Measurements from ENCODE around the gene DCST2. TPM values are rescaled to one million over a fixed set of nuclear protein-coding genes. Genes with fewer than 3 reads are reported as not detected.
A peak's percentile ranks its signal among the peaks of the same experiment; 100 is the strongest.

DCST2 gene
- total RNA-seq, 1 experiment from 2014 or later = not detected

GRCh38 chr1:154971341-154971998 is 62.1 kb downstream of the DCST2 start:
- peak overlapping the region; percentile 45 for H3K4me3 ChIP-seq
- no peak for DNase-seq

GRCh38 chr1:154970631-154971340 is 62.8 kb downstream of the DCST2 start, which contains the start of gene SHC1:
SHC1 (minus strand) TSS chr1:154970747; CDS start chr1:154970526, 221 bp downstream.
- peak; percentile 99 for DNase-seq
- no peaks in the 10 kb centered on the region for H3K27me3 ChIP-seq
- no peaks in the 10 kb centered on the region for H3K9me3 ChIP-seq
- H3K4me3 ChIP-seq = peak within 1 kb of the TSS; percentile 45
- peaks cover 56% of the 10 kb centered on the region for H3K36me3 ChIP-seq

More at GRCh38 chr1:154971341-154971998, 62.1 kb downstream of the DCST2 start:
- Histone ChIP-seq H3K36me3 (peaks cover 49% of the 10 kb centered on the region), H3K27me3 (no peaks in the 10 kb centered on the region), H3K9me3 (no peaks in the 10 kb centered on the region)

GRCh38 chr1:154969860-154970452 is 63.6 kb downstream of the DCST2 start:
- DNase-seq = no peak
- Histone ChIP-seq H3K36me3 (peaks cover 64% of the 10 kb centered on the region), H3K4me3 (peak overlapping the region; percentile 45), H3K9me3 (no peaks in the 10 kb centered on the region), H3K27me3 (no peaks in the 10 kb centered on the region)

- no peaks in the 10 kb centered on the region for H3K27me3 ChIP-seq
- H3K9me3 ChIP-seq = no peaks in the 10 kb centered on the region
- H3K36me3 ChIP-seq = peaks cover 71% of the 10 kb centered on the region
- no peak for DNase-seq
- peak overlapping the region; percentile 45 for H3K4me3 ChIP-seq
Observed at GRCh38 chr1:154969246-154969645, 64.3 kb downstream of the DCST2 start.

- no peak for DNase-seq
- Histone ChIP-seq H3K27me3 (no peaks in the 10 kb centered on the region), H3K36me3 (peaks cover 74% of the 10 kb centered on the region), H3K9me3 (no peaks in the 10 kb centered on the region), H3K4me3 (peak overlapping the region; percentile 45; the same call in 1 of the 2 replicates)
Observed at GRCh38 chr1:154968731-154969130, 64.8 kb downstream of the DCST2 start.

Other genes with a start within 250 kb of the DCST2 start
- 1.6 TPM in 1 of 2 replicates, not detected in the other for gene KCNN3, start 163.5 kb downstream of the DCST2 start, total RNA-seq (2014; rRNA removed; shearing (Covaris generic); ENCODE audit: low replicate concordance)
- 68.7 and 77.6 TPM in 2 replicates for gene PMVK, start 97.1 kb downstream of the DCST2 start, total RNA-seq (2014; rRNA removed; shearing (Covaris generic); ENCODE audit: low replicate concordance)
- 6.9 and 16.0 TPM in 2 replicates for gene PBXIP1, start 77.7 kb downstream of the DCST2 start, total RNA-seq (2014; rRNA removed; shearing (Covaris generic); ENCODE audit: low replicate concordance)
- gene PYGO2, start 72.0 kb downstream of the DCST2 start, total RNA-seq (2014; rRNA removed; shearing (Covaris generic); ENCODE audit: low replicate concordance) = 10.3 and 16.2 TPM in 2 replicates
- 140 and 175 TPM in 2 replicates for gene SHC1, start 63.0 kb downstream of the DCST2 start, total RNA-seq (2014; rRNA removed; shearing (Covaris generic); ENCODE audit: low replicate concordance)
- gene CKS1B, start 59.1 kb downstream of the DCST2 start, total RNA-seq (2014; rRNA removed; shearing (Covaris generic); ENCODE audit: low replicate concordance) = 124 and 222 TPM in 2 replicates
- 39.6 and 49.6 TPM in 2 replicates for gene FLAD1, start 50.4 kb downstream of the DCST2 start, total RNA-seq (2014; rRNA removed; shearing (Covaris generic); ENCODE audit: low replicate concordance)
- not detected in 2 replicates for gene LENEP, start 40.2 kb downstream of the DCST2 start, total RNA-seq (2014; rRNA removed; shearing (Covaris generic); ENCODE audit: low replicate concordance)
- 25.7 and 60.5 TPM in 2 replicates for gene ZBTB7B, start 31.0 kb downstream of the DCST2 start, total RNA-seq (2014; rRNA removed; shearing (Covaris generic); ENCODE audit: low replicate concordance)
- gene DCST1, start within 50 bp of the DCST2 start, total RNA-seq (2014; rRNA removed; shearing (Covaris generic); ENCODE audit: low replicate concordance) = not detected in 2 replicates
- gene ADAM15, start 17.5 kb upstream of the DCST2 start, total RNA-seq (2014; rRNA removed; shearing (Covaris generic); ENCODE audit: low replicate concordance) = 189 and 285 TPM in 2 replicates
- gene EFNA4, start 30.0 kb upstream of the DCST2 start, total RNA-seq (2014; rRNA removed; shearing (Covaris generic); ENCODE audit: low replicate concordance) = 12.0 and 13.0 TPM in 2 replicates
- gene EFNA3, start 45.1 kb upstream of the DCST2 start, total RNA-seq (2014; rRNA removed; shearing (Covaris generic); ENCODE audit: low replicate concordance) = 0.64 and 3.0 TPM in 2 replicates
- 0.37 and 4.1 TPM in 2 replicates for gene EFNA1, start 94.1 kb upstream of the DCST2 start, total RNA-seq (2014; rRNA removed; shearing (Covaris generic); ENCODE audit: low replicate concordance)
- 25.9 and 56.9 TPM in 2 replicates for gene SLC50A1, start 102.1 kb upstream of the DCST2 start, total RNA-seq (2014; rRNA removed; shearing (Covaris generic); ENCODE audit: low replicate concordance)
- gene DPM3, start 106.8 kb upstream of the DCST2 start, total RNA-seq (2014; rRNA removed; shearing (Covaris generic); ENCODE audit: low replicate concordance) = 48.9 TPM in 1 of 2 replicates, not detected in the other
- gene KRTCAP2, start 139.5 kb upstream of the DCST2 start, total RNA-seq (2014; rRNA removed; shearing (Covaris generic); ENCODE audit: low replicate concordance) = 220 and 236 TPM in 2 replicates
- not detected in 2 replicates for gene TRIM46, start 140.1 kb upstream of the DCST2 start, total RNA-seq (2014; rRNA removed; shearing (Covaris generic); ENCODE audit: low replicate concordance)
- 9.1 and 11.0 TPM in 2 replicates for gene THBS3, start 174.1 kb upstream of the DCST2 start, total RNA-seq (2014; rRNA removed; shearing (Covaris generic); ENCODE audit: low replicate concordance)
- gene MTX1, start 174.9 kb upstream of the DCST2 start, total RNA-seq (2014; rRNA removed; shearing (Covaris generic); ENCODE audit: low replicate concordance) = 97.2 and 100 TPM in 2 replicates
- gene ENTREP3, start 221.7 kb upstream of the DCST2 start, total RNA-seq (2014; rRNA removed; shearing (Covaris generic); ENCODE audit: low replicate concordance) = 7.7 and 9.2 TPM in 2 replicates
- gene SCAMP3, start 228.6 kb upstream of the DCST2 start, total RNA-seq (2014; rRNA removed; shearing (Covaris generic); ENCODE audit: low replicate concordance) = 116 TPM in 2 replicates
- 21.8 and 28.3 TPM in 2 replicates for gene CLK2, start 239.7 kb upstream of the DCST2 start, total RNA-seq (2014; rRNA removed; shearing (Covaris generic); ENCODE audit: low replicate concordance)
- gene HCN3, start 243.7 kb upstream of the DCST2 start, total RNA-seq (2014; rRNA removed; shearing (Covaris generic); ENCODE audit: low replicate concordance) = 0.10 and 1.2 TPM in 2 replicates